ENCODE data around the gene NMBR. TPM values are rescaled to one million over a fixed set of nuclear protein-coding genes. Genes with fewer than 3 reads are reported as not detected.
A peak's percentile ranks its signal among the peaks of the same experiment; 100 is the strongest.
"Not testable (repeated sequence)": the region's sequence is repeated elsewhere in the genome, so short reads cannot be mapped to it uniquely, and the experiment has no call there.

The NMBR gene
- polyA plus RNA-seq (ENCODE audit: insufficient read length in 4 of 4) = under 1 TPM; 0.28 to 0.44 (median 0.29) TPM

DNA sequence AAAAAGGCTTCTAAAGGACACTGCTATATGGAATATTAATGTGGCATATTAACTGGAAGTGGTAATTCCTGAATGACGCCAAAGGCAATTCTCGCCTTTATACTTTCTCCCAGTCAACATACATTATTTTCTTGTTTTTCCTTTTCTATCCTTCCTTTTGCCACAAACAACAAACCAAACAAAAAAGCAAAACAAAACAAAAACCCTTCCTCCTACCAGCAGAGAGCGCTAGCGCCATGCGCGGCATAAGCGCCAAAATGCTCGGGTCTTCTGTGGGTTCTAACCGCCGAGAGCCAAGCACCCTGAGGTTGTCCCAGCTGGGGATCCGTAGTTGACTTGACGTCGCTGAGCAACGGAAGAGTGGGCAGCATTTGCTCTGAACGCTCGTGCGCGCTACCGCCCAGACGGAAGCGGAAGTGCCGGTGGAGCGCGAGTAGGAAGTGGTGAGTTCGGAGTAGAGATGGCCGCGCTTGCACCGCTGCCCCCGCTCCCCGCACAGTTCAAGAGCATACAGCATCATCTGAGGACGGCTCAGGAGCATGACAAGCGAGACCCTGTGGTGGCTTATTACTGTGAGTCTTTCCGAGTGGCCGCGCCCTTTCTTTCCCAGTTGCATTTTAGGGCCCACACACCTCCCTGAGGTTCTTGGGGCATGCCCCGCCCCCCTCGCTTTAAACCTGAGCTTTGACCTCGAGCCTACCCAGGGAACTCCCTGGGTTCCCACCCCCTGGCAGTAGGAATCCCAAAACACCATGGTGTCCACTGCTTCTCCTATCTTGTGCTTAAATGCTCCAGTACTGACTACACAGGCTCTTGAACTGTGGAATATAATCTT is at the start of gene NMBR, which contains the start of gene VTA1:
TSS of gene NMBR (minus strand) at position 295 of the 835 bp plus-strand sequence. CDS start 58,464 bp downstream, outside the sequence.
TSS of gene VTA1 (plus strand) at position 436 of the 835 bp plus-strand sequence. CDS start at position 461, 25 bp downstream.
- DNase-seq (ENCODE audit: low read depth in 4 of 4, low spot score in 2 of 4) = peak; percentile 95 to 100 (median 96)

DNA sequence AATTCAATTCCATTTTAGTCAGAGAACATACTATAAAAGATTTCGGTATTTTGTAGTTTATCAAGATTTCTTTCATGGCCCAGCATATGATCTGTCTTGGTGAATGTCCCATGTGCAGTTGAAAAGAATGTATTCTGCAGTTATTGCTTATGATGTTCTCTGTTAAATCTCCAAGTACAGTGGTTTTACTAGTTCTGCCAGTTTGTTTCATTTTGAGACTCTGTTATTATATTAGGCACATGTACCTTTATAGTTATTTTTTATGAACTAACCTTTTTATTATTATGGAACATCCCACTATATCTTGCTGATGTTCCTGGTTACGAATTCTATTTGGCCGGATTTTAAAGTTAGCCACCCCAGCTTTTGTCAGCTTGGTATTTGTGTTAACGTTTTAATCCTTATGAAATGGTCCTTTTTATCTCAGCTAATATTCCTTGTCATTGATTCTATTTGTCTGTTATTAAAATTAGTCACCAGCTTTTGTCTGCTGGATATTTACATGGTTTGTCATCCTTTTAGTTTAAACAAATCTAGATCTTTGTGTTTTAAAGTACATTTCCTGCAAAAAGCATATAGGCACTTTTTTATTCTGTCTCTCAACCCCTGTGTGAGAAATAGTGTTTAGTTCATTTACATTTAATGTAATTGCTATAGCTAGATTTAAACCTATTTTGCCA is 49.1 kb upstream of the NMBR start:
- DNase-seq (ENCODE audit: low read depth in 4 of 4, low spot score in 2 of 4) = no peak

DNA sequence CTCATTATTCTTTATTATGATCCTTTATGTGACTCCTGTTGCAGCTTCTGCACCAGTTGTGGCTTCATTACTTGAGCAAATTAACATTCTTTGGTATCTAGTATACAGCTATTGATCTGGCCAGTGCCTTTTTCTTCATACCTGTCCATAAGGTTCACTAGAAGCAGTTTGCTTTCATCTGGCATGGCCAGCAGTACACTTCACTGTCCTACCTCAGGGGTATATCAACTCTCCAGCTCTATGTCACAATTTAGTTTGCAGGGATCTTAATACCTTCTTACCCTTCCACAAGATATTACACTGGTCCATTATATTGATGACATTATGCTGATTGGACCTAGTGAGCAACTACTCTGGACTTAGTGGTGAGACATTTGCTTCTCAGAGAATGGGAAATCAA is 46.7 kb upstream of the NMBR start:
- DNase-seq (ENCODE audit: low read depth in 4 of 4, low spot score in 2 of 4) = no peak

DNA sequence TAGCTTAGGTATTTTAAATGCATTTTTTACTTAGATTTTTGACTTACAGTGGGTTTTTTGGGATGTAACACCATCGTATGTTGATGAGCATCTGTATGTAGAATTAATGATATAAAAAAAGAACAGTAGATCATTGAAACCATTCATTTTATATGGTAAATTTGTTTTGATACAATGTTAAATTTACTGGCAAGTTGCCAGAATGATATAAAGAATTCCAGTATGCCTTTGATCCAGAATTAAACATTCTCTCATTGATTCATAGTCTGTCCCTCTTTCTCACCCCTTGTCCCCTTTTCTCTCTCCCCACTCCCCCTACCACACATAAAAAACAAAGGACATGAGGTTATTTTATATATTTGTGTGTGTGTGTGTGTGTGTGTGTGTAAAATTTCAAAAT is 45.4 kb upstream of the NMBR start:
- DNase-seq (ENCODE audit: low read depth in 4 of 4, low spot score in 2 of 4) = no peak

DNA sequence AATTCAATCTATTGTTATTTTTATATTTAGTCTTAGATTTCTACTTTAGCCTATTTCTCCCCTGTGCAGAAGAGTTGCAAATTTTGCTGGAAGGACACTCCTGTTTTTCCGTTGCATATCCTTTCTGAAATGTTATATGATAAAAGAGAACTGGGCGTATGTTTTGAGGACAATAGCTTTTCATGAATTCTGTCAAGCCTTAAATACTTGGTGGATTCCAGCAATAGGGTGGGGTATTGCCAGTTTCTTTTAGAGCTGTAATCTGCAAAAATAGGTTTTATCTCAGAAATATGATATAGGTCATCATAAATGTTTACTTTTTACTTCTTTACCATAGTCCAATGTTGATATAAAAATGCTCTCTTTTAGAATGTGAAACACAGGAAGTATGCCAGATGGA is 42.1 kb upstream of the NMBR start:
- no peak for DNase-seq (ENCODE audit: low read depth in 4 of 4, low spot score in 2 of 4)

DNA sequence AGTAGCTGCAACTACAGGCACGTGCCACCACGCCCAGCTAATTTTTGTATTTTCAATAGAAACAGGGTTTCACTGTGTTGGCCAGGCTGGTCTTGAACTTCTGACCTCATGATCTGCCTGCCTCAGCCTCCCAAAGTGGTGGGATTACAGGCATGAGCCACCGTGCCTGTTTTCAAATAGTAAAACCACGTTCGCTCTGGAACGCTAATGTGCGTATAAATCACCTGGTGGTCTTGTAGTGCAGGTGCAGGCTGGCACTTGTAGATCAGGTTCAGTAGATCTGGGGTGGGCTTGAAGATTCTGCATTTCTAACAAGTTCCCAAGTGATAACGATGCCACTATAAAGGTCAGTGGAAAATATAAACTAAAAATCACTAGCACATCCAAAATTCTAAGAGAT is 41.4 kb upstream of the NMBR start:
- DNase-seq (ENCODE audit: low read depth in 4 of 4, low spot score in 2 of 4) = not testable (repeated sequence)

DNA sequence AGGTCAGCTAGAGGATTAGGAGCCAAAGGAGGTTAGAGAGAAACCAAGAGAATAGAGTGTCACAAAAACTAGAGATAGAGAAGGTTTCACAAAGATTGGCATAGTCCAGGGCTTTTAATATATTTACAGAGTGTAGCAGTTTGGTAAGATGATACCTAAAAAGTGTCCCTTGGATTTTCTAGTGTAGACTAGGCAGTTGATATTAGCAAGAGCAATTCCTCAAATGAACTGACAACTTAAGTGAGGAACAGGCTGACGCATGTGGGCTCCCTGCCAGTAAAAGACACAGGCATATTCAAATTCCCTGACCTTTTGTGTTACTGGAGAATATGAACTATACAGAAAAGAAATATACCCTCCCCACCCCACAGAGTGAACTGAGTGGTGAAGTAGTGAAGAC is 40.3 kb upstream of the NMBR start:
- no peak for DNase-seq (ENCODE audit: low read depth in 4 of 4, low spot score in 2 of 4)

DNA sequence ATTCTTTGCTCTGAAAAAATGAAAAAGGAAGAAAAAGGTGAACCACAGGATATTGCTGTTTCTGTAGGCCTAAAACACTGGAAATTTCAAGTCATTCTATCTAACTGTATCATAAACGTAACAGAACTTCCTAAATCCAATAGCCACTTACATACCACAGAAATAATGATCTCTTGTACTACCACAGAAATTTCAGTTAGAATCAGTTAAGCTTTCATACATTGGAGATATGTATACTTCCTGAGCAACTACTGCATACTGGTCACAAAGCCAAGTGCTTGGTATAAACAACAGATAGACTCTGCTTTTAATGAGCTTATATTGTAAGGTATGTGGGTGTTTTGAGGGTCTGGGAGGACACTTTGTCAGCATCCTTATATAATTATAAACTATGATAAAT is 38.7 kb upstream of the NMBR start:
- no peak for DNase-seq (ENCODE audit: low read depth in 4 of 4, low spot score in 2 of 4)

DNA sequence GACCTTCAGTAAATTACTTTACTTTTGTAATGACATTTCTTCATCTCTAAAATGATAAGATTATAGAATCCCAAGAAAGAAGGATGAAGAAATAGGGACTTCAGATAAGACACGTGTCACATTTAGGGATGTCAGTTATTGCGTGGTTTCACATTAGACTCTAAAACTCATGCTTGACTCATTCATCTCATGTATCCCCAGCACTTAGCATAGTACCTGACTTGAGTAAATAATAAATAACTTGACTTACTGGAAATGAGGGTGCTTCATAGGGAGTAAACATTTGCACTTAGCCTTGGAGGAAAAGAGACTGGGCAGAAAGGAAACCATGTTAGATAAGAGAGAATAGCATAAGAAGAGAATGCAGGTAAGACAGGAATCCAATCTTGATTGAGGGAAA is 37.4 kb upstream of the NMBR start:
- no peak for DNase-seq (ENCODE audit: low read depth in 4 of 4, low spot score in 2 of 4)

DNA sequence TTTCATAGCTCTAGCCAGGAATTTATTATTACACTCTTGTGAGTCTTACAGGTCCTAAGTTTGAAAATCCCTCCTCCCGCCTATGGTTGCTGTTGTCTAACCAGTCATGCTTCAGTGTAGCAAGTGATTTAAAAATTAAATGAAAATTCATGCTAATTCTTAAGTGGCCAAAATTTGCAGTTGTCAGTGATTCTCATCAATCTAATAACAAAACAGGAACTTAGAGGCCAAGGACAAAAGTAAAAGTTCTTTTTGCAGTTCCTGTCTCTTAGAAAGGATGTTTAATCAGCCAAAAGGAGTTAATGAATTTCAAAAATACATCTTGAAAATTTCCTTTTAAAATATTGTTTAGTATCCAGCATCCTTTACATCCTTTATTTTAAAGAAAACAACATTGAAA is 36.4 kb upstream of the NMBR start:
- DNase-seq (ENCODE audit: low read depth in 4 of 4, low spot score in 2 of 4) = no peak

DNA sequence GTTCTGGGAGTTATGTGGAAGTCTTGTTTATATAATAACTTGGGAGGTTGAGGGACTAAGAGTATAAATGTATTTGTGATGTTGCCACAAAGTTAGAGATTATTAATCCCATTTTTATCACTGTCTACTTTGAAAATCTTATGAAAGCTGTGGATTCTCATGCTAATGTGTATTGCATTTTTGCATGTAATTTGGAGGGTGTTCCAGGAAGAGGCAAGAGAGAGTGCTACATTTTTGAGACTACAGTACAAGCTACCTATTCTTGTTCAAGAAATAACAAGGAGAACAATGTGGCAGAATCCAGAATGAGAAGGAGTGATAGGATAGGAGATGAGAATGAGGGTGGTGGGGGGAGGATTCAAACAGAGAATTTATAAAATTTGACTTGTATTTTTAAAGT is 35.1 kb upstream of the NMBR start:
- no peak for DNase-seq (ENCODE audit: low read depth in 4 of 4, low spot score in 2 of 4)

DNA sequence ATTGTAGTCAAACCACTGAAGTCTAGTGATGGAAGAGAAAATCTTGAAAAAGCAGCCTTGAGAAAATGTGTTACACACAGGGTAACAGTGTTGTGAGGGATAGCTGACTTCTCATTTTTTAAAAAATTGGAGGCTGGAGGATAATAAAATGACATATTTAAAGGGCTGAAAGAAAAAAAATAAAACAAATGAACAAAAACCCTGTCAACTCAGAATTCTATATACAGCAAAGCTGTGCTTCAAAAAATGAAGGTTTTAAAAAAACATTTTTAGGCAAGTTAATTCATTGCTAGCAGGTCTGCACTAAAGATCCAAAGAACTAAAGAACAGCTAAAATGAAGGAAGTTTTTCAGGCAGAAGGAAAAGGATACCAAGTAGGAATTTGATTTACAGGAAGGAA is 31.2 kb upstream of the NMBR start:
- DNase-seq (ENCODE audit: low read depth in 4 of 4, low spot score in 2 of 4) = no peak

DNA sequence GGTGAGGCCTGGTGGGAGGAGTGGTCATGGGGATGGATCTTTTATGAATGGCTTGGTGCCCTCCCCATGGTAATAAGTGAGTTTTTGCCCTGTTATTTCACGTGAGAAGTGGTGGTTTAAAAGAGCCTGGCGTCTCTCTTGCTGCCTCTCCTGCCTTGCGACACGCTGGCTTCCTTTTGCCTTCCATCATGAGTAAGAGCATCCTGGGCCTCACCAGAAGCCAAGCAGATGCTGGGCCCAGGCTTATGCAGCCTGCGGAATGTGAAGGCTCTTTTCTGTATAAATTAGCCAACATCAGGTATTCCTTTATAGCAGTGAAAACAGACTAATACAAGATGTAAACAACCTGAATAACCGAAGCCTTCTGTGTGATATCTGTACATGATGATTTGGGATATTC is 27.8 kb upstream of the NMBR start:
- DNase-seq (ENCODE audit: low read depth in 4 of 4, low spot score in 2 of 4) = no peak

DNA sequence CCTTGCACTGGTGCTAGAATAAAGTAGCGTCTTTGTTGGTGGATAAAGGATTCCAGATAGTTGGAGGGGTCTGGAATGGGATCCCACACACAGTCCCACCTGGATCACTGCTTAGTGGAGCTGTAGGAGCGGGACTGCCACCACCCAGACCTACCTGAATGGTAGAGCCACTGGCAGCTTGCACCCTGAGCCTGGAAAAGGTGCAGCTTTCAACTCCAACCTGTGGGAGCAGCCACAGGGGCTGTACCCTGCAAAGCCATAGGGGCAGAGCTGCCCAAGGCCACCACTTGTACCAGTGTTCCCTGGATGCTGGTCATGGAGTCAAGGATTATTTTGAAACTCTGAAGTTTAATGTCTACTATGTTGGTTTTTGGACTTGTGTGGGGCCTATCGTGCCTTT is 27.1 kb upstream of the NMBR start:
- no peak for DNase-seq (ENCODE audit: low read depth in 4 of 4, low spot score in 2 of 4)

DNA sequence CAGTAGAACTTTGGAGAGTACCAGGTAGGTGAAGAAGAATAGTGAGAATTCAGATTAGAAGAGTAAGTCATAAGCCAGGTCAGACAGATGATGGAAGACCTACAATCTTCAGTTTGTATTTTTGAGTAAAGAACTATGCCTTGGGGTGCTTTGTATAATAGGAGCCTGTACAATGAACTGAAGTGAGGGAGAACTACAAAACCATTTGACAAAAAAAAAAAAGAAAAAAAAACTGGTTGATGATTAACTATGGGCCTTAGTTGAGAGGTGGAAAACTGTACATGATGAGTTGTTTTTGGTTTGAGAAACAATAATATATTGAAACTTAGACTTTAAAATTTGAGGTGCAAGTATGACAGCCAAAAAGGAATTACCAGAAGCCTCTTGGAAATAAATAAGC is 25.8 kb upstream of the NMBR start:
- no peak for DNase-seq (ENCODE audit: low read depth in 4 of 4, low spot score in 2 of 4)

DNA sequence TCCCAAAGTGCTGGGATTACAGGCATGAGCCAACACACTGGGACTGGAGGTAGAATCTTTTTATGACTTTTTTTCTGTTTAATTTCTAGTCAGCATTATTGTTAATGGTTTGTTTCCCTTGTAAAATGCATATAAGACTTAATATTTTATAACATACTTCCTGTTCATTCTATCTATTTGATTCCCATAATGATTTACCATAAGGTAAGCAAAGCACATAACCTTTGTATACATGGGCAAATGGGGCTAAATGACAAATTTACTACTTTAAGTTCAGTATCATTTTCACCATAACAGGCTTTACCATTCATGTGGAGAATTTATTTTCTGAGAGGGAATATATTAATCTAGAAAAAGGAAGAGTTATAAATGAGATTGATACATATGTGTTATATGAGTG is 24.4 kb upstream of the NMBR start:
- DNase-seq (ENCODE audit: low read depth in 4 of 4, low spot score in 2 of 4) = no peak

DNA sequence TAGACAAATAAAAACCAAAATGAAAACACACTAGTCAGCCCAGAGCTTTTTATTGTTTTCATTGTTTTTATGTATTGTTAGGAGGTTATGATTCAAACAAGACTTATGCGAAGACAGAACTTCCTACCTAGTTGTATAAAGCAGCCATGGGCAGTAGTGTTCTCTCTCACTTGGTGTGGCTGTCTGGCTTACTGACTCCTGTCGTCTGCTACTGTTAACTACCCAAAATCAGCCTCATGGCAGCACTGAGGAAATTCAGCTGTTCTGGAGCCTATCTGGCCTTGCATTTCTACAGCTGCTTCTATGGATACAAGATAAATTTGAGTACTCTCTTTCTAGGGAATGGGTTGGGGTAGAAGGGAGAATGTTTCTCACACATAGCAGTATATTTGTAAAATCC is 20.6 kb upstream of the NMBR start:
- DNase-seq (ENCODE audit: low read depth in 4 of 4, low spot score in 2 of 4) = no peak

DNA sequence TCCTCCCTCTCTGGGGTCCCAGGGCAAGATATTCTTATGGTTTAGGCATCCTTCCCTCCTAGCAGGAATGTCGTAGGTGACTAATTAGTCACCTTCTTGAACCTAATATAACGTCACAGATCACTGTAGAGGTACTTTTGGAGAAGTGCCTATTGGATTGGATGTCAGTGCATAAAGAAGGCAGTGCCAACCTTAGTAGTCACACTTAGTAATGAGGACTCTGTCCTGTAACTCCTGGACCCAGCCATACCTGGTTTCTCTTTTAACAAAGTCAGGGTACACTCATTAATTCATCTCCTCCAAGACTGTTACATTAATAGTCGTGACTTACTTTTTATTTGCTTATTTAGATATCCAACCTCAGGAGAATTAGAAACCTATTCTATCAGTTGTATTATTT is 20.1 kb upstream of the NMBR start:
- DNase-seq (ENCODE audit: low read depth in 4 of 4, low spot score in 2 of 4) = no peak

DNA sequence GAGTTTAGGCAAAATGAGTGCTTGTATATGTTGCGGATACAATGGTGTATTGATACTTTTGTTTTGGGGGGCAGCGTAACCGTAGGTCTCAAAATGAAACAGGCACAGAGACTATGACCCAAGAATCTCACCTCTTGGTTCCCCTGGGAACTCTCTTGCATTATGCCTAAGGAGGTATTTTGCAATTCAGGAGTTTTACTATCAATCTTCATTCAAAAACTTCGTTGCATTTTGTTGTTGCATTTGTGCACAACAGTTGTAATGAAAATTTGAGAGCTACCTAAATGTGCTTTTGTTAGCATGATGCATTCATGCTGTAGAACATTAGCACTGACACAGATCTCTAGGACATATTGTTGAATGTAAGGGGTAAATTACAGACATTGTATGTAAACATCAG is 18.3 kb upstream of the NMBR start:
- DNase-seq (ENCODE audit: low read depth in 4 of 4, low spot score in 2 of 4) = no peak

DNA sequence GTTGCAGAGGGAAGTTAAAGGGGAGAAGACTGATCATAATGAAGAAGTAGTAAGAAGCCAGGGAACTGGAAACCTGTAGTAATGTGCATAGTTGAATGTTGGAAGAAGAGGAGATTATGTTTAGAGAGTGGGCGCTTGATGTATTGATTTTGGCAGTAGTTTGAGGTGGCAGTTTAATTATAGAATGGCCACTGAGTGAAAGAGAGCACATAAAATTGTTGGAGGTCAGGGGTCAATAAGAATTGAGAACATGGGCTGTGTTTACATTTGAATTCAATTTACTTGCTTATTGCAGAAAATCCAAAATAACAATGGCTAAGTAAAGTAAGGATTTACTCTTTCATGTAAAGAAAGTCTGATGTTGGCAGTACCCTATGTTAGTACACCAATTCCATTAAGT is 15.9 kb upstream of the NMBR start:
- DNase-seq (ENCODE audit: low read depth in 4 of 4, low spot score in 2 of 4) = no peak

DNA sequence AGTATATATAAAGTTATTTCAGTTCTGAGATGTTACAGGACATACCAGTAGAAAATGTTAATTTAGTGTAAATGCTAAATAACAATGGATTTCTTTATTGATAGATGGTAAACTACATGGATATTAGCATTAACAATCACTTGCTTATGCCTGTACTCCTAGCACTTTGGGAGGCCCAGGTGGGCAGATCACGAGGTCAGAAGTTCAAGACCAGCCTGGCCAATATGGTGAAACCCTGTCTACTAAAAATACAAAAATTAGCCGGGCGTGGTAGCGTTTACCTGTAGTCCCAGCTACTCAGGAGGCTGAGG is 9.8 kb upstream of the NMBR start:
- DNase-seq (ENCODE audit: low read depth in 4 of 4, low spot score in 2 of 4) = not testable (repeated sequence)
